Panc1 (cell line): ENCODE data around the gene PLXNC1. TPM values are rescaled to one million over a fixed set of nuclear protein-coding genes. Genes with fewer than 3 reads are reported as not detected.

ENCODE experiments used
- ATAC-seq: fragments of 200-7000 bp; cut with Tn5 transposase; 2 replicates; pipeline ENCODE4 v1.9.1; 2020; ENCODE audit warnings: mild to moderate bottlenecking, moderate library complexity
- BruUV-seq: library from RNA; stranded (reverse); fragments of 400-500 nt; replicated peaks from 2 replicates; lab custom pipeline; 2021; lab: Mats Ljungman, UMichigan
- CTCF ChIA-PET: fragments of 300-600 bp; sonication (Branson Sonifier 250); formaldehyde crosslinking; loops from one replicate; lab custom pipeline; 2022; ENCODE audit warnings: antibody characterized with exemption; lab: Charles Lee
- POLR2A ChIA-PET: fragments of 300-600 bp; sonication (Branson Sonifier 250); formaldehyde crosslinking; loops from one replicate; lab custom pipeline; 2022; ENCODE audit warnings: antibody characterized with exemption; lab: Charles Lee
- DNase-seq: peaks from one replicate; pipeline ENCODE4 v3.0.0-alpha.2; 2010; ENCODE audit warnings: low read depth, low spot score
- H3K27ac ChIP-seq: 2 replicates; pipeline ENCODE4 v1.5.1; 2011; ENCODE audit warnings: mild to moderate bottlenecking, low read length, inconsistent platforms
- H3K27me3 ChIP-seq: fragments of 200-500 bp; sonication (Bioruptor generic); 2 replicates; pipeline ENCODE4 v1.6.0; 2014; ENCODE audit warnings: low read length, inconsistent platforms; ENCODE audit not compliant: control insufficient read depth, insufficient read depth
- H3K36me3 ChIP-seq: fragments of 200-500 bp; sonication (Bioruptor generic); 2 replicates; pipeline ENCODE4 v1.5.1; 2014; ENCODE audit warnings: inconsistent platforms, mild to moderate bottlenecking, low read length, moderate library complexity; ENCODE audit not compliant: control insufficient read depth, insufficient read depth
- H3K4me1 ChIP-seq: 2 replicates; pipeline ENCODE4 v1.5.1; 2011; ENCODE audit warnings: inconsistent platforms, mild to moderate bottlenecking, low read length, moderate library complexity; ENCODE audit not compliant: control insufficient read depth, insufficient read depth
- H3K4me3 ChIP-seq, 2 experiments: 2 replicates each; pipeline ENCODE4 v1.5.1; 2011 to 2012; ENCODE audit warnings: low read depth in 2 of 2, low read length in 2 of 2, mild to moderate bottlenecking in 2 of 2, inconsistent platforms in 1 of 2, moderate library complexity in 1 of 2
- H3K9me3 ChIP-seq: fragments of 200-500 bp; sonication (Bioruptor generic); 2 replicates; pipeline ENCODE4 v1.5.1; 2014; ENCODE audit warnings: low read depth, mild to moderate bottlenecking, inconsistent platforms, low read length, moderate library complexity; ENCODE audit not compliant: control insufficient read depth, insufficient read depth
- CTCF ChIP-seq: fragments of 450-650 bp; IDR thresholded peaks from 2 replicates; pipeline ENCODE4 v1.5.1; 2017; ENCODE audit warnings: mild to moderate bottlenecking
- POLR2AphosphoS5 ChIP-seq: IDR thresholded peaks from 2 replicates; pipeline ENCODE4 v1.6.1; 2012; ENCODE audit warnings: mild to moderate bottlenecking, low read depth, low read length, moderate library complexity
- REST ChIP-seq, 2 experiments: IDR thresholded peaks; 2 replicates each; pipeline ENCODE4 v1.6.1; 2011 to 2012; ENCODE audit warnings: low read depth in 2 of 2, control low read depth in 1 of 2, low read length in 1 of 2, mild to moderate bottlenecking in 1 of 2, moderate library complexity in 1 of 2; ENCODE audit not compliant: insufficient read depth in 1 of 2
- SIN3A ChIP-seq: IDR thresholded peaks from 2 replicates; pipeline ENCODE4 v1.6.1; 2012; ENCODE audit warnings: low read depth, mild to moderate bottlenecking, low read length, moderate library complexity, borderline replicate concordance; ENCODE audit not compliant: insufficient read depth
- TCF7L2 ChIP-seq: IDR thresholded peaks from 2 replicates; pipeline ENCODE4 v1.6.1; 2011; ENCODE audit warnings: mild to moderate bottlenecking, low read depth, low read length, inconsistent platforms
- in situ Hi-C: cut with HindIII; loops from 2 replicates; pipeline ENCODE4 v1.10.0; 2016; ENCODE audit warnings: low sequenced_read_pairs, low pct_unique_long_range_greater_than_20kb
- intact Hi-C: fragments of 100-400 bp; cut with micrococcal nuclease; formaldehyde crosslinking; loops from one replicate; pipeline ENCODE4 v1.10.0; 2022; ENCODE audit not compliant: unreplicated experiment
- total RNA-seq: library from RNA; stranded (reverse); gene quantifications from one replicate; pipeline ENCODE4 v1.2.1, GENCODE V29; 2021; ENCODE audit not compliant: unreplicated experiment

Gene PLXNC1
- total RNA-seq, 1 experiment from 2014 or later = 0.57 TPM

GRCh38 chr12:94202245-94203180, 54.1 kb downstream of the PLXNC1 start:
- H3K27me3 ChIP-seq = no peaks in the 10 kb centered on the region
- ChIA-PET CTCF (no interaction called here), POLR2A (interaction anchor here (0.6 kb wide), 1 partner anchor 133 kb away, joined by 3 read pairs; no protein-coding TSS in a partner anchor)
- no peaks in the 10 kb centered on the region for H3K9me3 ChIP-seq
- DNase-seq (no peak), ATAC-seq (no peak)
- in situ Hi-C loops (no loop called here), intact Hi-C loops (no loop called here)
- BruUV-seq = no TSS peak
- H3K36me3 ChIP-seq = no peaks in the 10 kb centered on the region
- no peaks in the 10 kb centered on the region for H3K4me1 ChIP-seq
- no peak for TF ChIP-seq SIN3A
- no peak for TF ChIP-seq TCF7L2
- TF ChIP-seq REST (IDR thresholded peaks at IDR 0.05; ENCODE audit: insufficient read depth in 1 of 2, low read depth in 2 of 2, low read length in 1 of 2) = no peak
- TF ChIP-seq CTCF = no peak
- no peak for TF ChIP-seq POLR2AphosphoS5
- no peak overlapping the region for H3K4me3 ChIP-seq
- H3K27ac ChIP-seq = no peak overlapping the region

GRCh38 chr12:94203181-94203546, 54.8 kb downstream of the PLXNC1 start:
- H3K27ac ChIP-seq = no peak overlapping the region
- no TSS peak for BruUV-seq
- intact Hi-C loops = no loop called here
- ATAC-seq (no peak), DNase-seq (no peak)
- no peaks in the 10 kb centered on the region for H3K4me1 ChIP-seq
- POLR2A ChIA-PET = no interaction called here
- no peaks in the 10 kb centered on the region for H3K9me3 ChIP-seq
- H3K36me3 ChIP-seq = no peaks in the 10 kb centered on the region
- in situ Hi-C loops = no loop called here
- H3K4me3 ChIP-seq = no peak overlapping the region
- CTCF ChIA-PET = no interaction called here
- TF ChIP-seq POLR2AphosphoS5 (no peak), CTCF (no peak), SIN3A (no peak), REST (IDR thresholded peaks at IDR 0.05; ENCODE audit: insufficient read depth in 1 of 2, low read depth in 2 of 2, low read length in 1 of 2) (no peak), TCF7L2 (no peak)
- no peaks in the 10 kb centered on the region for H3K27me3 ChIP-seq
